A673 (cell line): Measurements from ENCODE around the gene RBM14.

Experiments
- CTCF ChIP-seq: fragments of 300-800, 200-600 bp; sonication (generic); conservative IDR thresholded peaks from 2 replicates; pipeline ENCODE4 v1.5.1; 2017; ENCODE audit warnings: low read depth, mild to moderate bottlenecking, antibody characterized with exemption, low read length, moderate library complexity, mixed read lengths
- EZH2 ChIP-seq: fragments of 200-600 bp; sonication (generic); IDR thresholded peaks from 2 replicates; pipeline ENCODE4 v1.6.1; 2017; ENCODE audit warnings: borderline replicate concordance, low read depth, mild to moderate bottlenecking, mixed read lengths, antibody characterized with exemption, low read length; ENCODE audit not compliant: poor library complexity, severe bottlenecking

- TF ChIP-seq CTCF (no peak), EZH2 (no peak)
Measured at GRCh38 chr11:66568124-66568916, 48.1 kb upstream of the RBM14 start, which contains the start of gene CTSF.
